ENCODE measurements around the gene SSU72.

DNA sequence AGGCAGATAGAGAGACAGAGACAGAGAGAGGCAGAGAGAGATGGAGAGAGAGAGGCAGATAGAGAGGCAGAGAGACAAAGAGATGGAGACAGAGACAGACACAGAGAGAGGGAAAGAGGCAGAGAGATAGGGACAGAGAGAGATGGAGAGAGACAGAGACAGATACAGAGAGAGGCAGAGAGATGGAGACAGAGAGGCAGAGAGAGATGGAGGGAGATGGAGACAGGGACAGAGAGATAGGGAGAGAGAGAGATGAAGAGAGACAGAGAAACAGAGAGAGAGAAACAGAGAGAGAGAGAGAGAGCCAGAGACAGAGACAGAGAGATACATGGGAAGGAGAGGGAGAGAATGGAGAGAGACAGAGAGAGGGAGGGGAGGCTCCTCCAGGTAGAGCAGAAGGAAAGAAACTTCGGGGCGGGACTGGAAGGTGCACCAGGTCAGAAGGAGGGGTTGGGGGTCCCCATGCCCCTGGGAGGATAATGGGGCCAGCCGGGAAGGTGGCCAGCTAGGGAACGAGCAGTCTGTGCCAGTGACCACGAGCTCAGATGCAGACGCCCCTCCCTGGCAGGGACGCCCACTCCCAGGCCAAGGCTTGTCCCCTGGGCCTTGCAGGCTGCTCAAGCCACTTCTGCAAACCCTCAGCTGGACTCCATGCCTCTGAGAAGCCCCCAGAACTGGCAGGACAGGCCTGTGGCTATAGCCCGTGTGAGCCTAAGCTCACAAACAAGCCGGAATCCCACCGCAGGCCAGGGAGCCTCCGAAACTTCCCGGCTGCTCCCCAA is 22.0 kb upstream of the SSU72 start:
- TF ChIP-seq, protein P1, sequence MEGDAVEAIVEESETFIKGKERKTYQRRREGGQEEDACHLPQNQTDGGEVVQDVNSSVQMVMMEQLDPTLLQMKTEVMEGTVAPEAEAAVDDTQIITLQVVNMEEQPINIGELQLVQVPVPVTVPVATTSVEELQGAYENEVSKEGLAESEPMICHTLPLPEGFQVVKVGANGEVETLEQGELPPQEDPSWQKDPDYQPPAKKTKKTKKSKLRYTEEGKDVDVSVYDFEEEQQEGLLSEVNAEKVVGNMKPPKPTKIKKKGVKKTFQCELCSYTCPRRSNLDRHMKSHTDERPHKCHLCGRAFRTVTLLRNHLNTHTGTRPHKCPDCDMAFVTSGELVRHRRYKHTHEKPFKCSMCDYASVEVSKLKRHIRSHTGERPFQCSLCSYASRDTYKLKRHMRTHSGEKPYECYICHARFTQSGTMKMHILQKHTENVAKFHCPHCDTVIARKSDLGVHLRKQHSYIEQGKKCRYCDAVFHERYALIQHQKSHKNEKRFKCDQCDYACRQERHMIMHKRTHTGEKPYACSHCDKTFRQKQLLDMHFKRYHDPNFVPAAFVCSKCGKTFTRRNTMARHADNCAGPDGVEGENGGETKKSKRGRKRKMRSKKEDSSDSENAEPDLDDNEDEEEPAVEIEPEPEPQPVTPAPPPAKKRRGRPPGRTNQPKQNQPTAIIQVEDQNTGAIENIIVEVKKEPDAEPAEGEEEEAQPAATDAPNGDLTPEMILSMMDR (IDR thresholded peaks at IDR 0.05): no peak
- no peak for TF ChIP-seq POLR2AphosphoS5 (IDR thresholded peaks at IDR 0.05; ENCODE audit: low read depth, low read length)

Measured in SK-N-SH (cell line).